ENCODE data around the gene CCDC190.

The CCDC190 gene

DNA sequence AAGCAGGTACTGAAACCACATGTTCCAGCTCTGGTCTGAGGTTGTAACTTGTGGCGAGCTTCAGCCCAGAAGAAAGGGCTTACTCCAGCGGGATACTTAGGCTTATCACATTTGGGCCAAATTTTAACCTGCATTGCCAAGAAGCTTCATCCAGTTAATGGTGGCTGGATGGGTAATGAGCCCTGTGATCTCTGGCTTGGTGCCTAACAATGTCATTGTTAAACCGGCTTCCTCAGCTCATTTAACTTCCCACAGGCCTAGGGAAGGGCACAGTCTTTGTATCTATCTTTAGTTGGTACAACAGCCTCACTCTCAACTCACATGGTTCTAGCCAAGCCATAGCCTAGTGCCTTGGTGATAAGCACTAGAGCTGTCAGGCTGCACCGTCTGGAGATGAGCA, 43.6 kb upstream of the CCDC190 start:
- ChIA-PET CTCF (interaction anchor here (1.0 to 2.3 kb wide), 3 partner anchors 10 to 353 kb away, joined by 3 to 9 read pairs (median 4); no protein-coding TSS in a partner anchor), POLR2A (no interaction called here)
- TF ChIP-seq, protein P1, sequence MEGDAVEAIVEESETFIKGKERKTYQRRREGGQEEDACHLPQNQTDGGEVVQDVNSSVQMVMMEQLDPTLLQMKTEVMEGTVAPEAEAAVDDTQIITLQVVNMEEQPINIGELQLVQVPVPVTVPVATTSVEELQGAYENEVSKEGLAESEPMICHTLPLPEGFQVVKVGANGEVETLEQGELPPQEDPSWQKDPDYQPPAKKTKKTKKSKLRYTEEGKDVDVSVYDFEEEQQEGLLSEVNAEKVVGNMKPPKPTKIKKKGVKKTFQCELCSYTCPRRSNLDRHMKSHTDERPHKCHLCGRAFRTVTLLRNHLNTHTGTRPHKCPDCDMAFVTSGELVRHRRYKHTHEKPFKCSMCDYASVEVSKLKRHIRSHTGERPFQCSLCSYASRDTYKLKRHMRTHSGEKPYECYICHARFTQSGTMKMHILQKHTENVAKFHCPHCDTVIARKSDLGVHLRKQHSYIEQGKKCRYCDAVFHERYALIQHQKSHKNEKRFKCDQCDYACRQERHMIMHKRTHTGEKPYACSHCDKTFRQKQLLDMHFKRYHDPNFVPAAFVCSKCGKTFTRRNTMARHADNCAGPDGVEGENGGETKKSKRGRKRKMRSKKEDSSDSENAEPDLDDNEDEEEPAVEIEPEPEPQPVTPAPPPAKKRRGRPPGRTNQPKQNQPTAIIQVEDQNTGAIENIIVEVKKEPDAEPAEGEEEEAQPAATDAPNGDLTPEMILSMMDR (IDR thresholded peaks at IDR 0.05; ENCODE audit: control extremely low read depth, extremely low read depth, low read depth, missing control alignments), result no peak
- no peak for DNase-seq (ENCODE audit: extremely low spot score)

DNA sequence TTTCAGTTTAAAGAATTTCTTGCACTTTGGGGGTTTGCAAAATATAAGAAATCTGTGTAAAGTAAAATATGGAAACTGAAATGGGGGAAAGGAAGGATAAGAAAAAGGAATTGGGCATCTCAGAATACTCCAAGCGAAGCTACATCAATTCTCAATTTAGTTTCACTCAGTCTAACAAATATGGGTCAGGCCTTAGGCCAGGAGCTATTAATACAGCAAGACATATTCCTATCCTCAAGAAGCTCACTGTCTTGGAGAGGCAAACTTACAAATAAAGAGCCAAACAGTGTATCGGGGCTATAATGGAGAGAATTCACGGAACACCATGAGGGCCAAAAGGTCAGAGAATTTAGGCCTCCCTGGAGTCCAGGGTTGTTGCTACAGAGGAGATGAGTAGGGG, 43.0 kb upstream of the CCDC190 start:
- TF ChIP-seq, protein P1 (IDR thresholded peaks at IDR 0.05; ENCODE audit: control extremely low read depth, extremely low read depth, low read depth, missing control alignments), result no peak
- POLR2A ChIA-PET, result no interaction called here
- CTCF ChIA-PET, result no interaction called here
- DNase-seq (ENCODE audit: extremely low spot score), result no peak

DNA sequence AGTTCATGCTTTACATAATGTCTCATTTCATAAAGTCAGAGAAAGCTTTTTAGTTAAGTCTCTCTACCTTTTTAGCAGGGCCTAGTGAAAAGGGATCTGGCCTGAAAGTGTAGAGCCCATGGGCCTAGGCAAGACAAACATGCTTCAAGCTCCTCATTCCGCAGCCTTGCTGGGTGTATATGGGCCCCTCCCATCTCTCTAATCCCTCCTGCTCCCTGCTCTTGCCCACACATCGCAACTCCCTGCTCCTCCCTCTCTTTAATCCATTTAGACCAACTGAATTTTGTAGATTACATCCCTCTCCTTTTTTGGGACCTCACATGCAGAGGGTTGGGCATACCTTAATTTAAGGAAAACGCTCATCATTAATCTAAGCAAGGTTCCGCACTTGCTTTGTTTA, 42.3 kb upstream of the CCDC190 start:
- DNase-seq (ENCODE audit: extremely low spot score), result no peak
- POLR2A ChIA-PET, result no interaction called here
- CTCF ChIA-PET, result no interaction called here
- TF ChIP-seq, protein P1 (IDR thresholded peaks at IDR 0.05; ENCODE audit: control extremely low read depth, extremely low read depth, low read depth, missing control alignments), result no peak

DNA sequence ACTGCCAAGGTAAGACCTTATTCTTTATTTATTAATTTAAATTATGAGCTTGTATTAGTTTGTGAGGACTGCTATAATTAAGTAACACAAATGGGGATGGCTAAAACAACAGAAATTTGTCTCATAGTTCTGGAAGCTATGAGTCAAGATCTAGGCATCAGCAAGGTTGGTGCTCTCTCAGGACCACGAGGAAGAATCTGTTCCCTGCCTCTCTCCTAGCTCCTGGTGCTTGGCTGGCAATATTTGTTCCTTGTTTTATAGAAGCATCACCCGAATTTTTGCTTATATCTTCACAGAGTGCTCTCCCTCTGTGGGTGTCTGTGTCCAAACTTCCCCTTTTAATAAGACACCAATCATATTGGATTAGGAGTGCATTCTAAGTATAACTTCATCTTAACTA, 41.4 kb upstream of the CCDC190 start:
- ChIA-PET CTCF (interaction anchor here (1.2 to 1.8 kb wide), 4 partner anchors 8 to 274 kb away, joined by 3 to 6 read pairs (median 4); no protein-coding TSS in a partner anchor), POLR2A (no interaction called here)
- no peak for DNase-seq (ENCODE audit: extremely low spot score)
- TF ChIP-seq, protein P1 (IDR thresholded peaks at IDR 0.05; ENCODE audit: control extremely low read depth, extremely low read depth, low read depth, missing control alignments), result no peak

DNA sequence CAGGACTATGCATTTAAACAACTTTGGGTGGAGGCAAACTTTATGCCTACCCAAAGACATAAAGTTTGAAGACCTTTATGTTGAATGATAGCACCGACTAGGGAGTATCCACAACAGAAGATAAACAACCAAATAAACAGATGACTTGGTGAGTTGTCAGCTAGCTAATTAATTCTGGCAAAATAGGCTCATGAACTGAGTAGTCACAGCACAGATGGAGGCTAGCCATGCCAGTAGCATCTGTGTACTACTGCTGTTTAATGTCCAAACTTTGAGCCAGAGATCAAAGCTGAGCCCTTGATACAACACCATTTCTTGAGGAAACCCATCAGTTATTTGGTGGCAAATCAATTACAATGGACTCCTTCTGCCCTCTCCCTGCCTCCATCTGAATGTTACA, 40.3 kb upstream of the CCDC190 start:
- ChIA-PET CTCF (interaction anchor here (1.2 to 1.8 kb wide), 5 partner anchors 9 to 275 kb away, joined by 3 to 6 read pairs (median 3); no protein-coding TSS in a partner anchor), POLR2A (no interaction called here)
- no peak for DNase-seq (ENCODE audit: extremely low spot score)
- TF ChIP-seq, protein P1 (IDR thresholded peaks at IDR 0.05; ENCODE audit: control extremely low read depth, extremely low read depth, low read depth, missing control alignments), result no peak

DNA sequence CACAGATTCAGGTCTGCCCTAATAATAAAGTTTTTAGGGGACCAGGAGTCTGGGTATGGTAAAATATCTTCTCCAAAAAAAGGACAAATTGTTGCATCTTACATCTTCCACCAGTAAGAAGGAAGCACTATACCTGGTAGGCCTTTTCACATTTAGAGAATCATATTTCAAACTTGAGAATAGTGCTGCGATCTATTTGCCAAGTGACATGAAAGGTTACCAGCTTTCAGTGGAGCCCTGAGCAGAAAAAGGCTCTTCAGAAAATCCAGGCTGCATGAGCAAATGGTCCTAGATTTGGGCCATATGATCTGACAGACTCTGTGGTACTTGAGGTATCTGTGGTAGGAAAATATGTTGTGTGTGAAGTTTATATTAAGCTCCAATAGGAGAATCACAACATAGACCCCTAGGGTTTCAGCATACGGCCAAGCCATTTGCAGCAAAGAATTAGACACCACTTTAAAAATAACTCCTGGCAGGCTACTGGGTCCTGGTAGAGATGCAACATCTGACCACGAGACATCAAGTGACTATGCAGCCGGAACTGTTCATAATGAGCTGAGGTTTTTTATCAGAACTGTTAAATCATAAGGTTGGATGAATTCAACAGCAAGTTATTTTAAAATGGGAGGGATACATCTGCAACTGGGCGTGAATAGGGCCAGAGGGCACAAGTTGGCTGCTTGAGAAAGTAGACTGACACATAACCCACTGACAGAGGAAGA, 38.6 kb upstream of the CCDC190 start:
- POLR2A ChIA-PET, result no interaction called here
- CTCF ChIA-PET, result interaction anchor here (0.9 kb wide), 1 partner anchor 8 kb away, joined by 3 read pairs; no protein-coding TSS in a partner anchor
- TF ChIP-seq, protein P1 (IDR thresholded peaks at IDR 0.05; ENCODE audit: control extremely low read depth, extremely low read depth, low read depth, missing control alignments), result no peak
- DNase-seq (ENCODE audit: extremely low spot score), result no peak
